ENCODE results near the gene CRYBA1.
"Not testable (repeated sequence)": the region's sequence is repeated elsewhere in the genome, so short reads cannot be mapped to it uniquely, and the experiment has no call there.

The CRYBA1 gene

DNA sequence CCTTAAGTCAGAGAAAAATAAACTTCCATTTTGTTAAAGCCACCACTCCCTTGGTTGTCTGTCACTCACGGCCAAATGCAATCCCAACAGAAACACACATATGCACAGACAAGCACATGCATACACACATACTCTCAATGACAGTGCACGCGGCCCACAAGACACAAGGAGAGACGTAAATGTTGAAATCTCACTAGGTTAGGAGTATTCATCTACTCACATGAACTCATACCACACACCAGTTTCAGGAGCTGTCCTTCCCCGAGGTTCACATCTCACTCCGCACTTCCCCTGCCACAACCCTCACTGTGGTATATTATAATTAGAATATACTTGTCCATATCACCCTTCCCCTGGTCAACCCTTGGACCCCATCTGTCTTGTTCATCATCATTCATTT is 30.5 kb upstream of the CRYBA1 start:
- no peak for TF ChIP-seq EZH2phosphoT487 (IDR thresholded peaks at IDR 0.05; ENCODE audit: low read depth)
- TF ChIP-seq, protein P1, sequence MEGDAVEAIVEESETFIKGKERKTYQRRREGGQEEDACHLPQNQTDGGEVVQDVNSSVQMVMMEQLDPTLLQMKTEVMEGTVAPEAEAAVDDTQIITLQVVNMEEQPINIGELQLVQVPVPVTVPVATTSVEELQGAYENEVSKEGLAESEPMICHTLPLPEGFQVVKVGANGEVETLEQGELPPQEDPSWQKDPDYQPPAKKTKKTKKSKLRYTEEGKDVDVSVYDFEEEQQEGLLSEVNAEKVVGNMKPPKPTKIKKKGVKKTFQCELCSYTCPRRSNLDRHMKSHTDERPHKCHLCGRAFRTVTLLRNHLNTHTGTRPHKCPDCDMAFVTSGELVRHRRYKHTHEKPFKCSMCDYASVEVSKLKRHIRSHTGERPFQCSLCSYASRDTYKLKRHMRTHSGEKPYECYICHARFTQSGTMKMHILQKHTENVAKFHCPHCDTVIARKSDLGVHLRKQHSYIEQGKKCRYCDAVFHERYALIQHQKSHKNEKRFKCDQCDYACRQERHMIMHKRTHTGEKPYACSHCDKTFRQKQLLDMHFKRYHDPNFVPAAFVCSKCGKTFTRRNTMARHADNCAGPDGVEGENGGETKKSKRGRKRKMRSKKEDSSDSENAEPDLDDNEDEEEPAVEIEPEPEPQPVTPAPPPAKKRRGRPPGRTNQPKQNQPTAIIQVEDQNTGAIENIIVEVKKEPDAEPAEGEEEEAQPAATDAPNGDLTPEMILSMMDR (IDR thresholded peaks at IDR 0.05; ENCODE audit: low read depth, low read length): no peak
- H3K4me2 ChIP-seq (ENCODE audit: low read length): no peak overlapping the region
- no peaks in the 10 kb centered on the region for H3K36me3 ChIP-seq (replicated peaks; ENCODE audit: low read depth, low read length)
- no peaks in the 10 kb centered on the region for H3K9me3 ChIP-seq (ENCODE audit: insufficient read depth, low read length)
- no peaks in the 10 kb centered on the region for H4K20me1 ChIP-seq (ENCODE audit: insufficient read depth, low read length)
- peaks cover 12% of the 10 kb centered on the region; the same call in 1 of the 2 replicates for H3K27me3 ChIP-seq (ENCODE audit: low read depth, low read length)
- no peak overlapping the region for H3K27ac ChIP-seq (ENCODE audit: low read length)
- H3K4me3 ChIP-seq (ENCODE audit: low read length): no peak overlapping the region
- no peaks in the 10 kb centered on the region for H3K79me2 ChIP-seq (ENCODE audit: low read length)
- no peak overlapping the region for H2AFZ ChIP-seq (ENCODE audit: low read depth, low read length)
- peaks cover 9% of the 10 kb centered on the region for H3K4me1 ChIP-seq (ENCODE audit: low read length)
- H3K9ac ChIP-seq (ENCODE audit: low read length): no peak overlapping the region

DNA sequence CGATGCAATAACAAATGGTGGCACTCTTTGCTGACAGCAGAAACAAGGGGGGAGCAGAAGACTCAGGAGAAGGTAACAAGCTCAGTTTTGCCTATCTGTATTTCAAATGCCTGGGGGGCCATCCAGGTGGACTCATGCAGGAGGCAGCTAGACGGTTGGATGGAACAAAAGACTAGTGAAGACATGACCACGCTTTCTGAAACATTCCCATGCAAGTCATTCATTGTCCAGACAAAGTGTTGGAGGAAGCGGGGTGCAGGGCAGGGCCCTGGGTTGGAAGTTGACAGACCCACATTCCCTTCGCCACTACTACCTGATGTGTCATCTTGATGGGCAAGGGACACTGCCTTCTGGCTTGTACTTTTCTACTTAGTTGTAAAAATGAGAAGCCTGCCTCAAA is 29.8 kb upstream of the CRYBA1 start:
- Histone ChIP-seq H3K4me3 (ENCODE audit: low read length) (no peak overlapping the region), H3K9ac (ENCODE audit: low read length) (no peak overlapping the region), H3K4me2 (ENCODE audit: low read length) (no peak overlapping the region), H3K36me3 (replicated peaks; ENCODE audit: low read depth, low read length) (no peaks in the 10 kb centered on the region), H3K9me3 (ENCODE audit: insufficient read depth, low read length) (no peaks in the 10 kb centered on the region), H4K20me1 (ENCODE audit: insufficient read depth, low read length) (no peaks in the 10 kb centered on the region), H3K27ac (ENCODE audit: low read length) (no peak overlapping the region), H3K79me2 (ENCODE audit: low read length) (no peaks in the 10 kb centered on the region), H3K27me3 (ENCODE audit: low read depth, low read length) (peaks cover 12% of the 10 kb centered on the region; the same call in 1 of the 2 replicates), H2AFZ (ENCODE audit: low read depth, low read length) (no peak overlapping the region), H3K4me1 (ENCODE audit: low read length) (peaks cover 12% of the 10 kb centered on the region)
- no peak for TF ChIP-seq EZH2phosphoT487 (IDR thresholded peaks at IDR 0.05; ENCODE audit: low read depth)
- TF ChIP-seq, protein P1 (IDR thresholded peaks at IDR 0.05; ENCODE audit: low read depth, low read length): no peak

DNA sequence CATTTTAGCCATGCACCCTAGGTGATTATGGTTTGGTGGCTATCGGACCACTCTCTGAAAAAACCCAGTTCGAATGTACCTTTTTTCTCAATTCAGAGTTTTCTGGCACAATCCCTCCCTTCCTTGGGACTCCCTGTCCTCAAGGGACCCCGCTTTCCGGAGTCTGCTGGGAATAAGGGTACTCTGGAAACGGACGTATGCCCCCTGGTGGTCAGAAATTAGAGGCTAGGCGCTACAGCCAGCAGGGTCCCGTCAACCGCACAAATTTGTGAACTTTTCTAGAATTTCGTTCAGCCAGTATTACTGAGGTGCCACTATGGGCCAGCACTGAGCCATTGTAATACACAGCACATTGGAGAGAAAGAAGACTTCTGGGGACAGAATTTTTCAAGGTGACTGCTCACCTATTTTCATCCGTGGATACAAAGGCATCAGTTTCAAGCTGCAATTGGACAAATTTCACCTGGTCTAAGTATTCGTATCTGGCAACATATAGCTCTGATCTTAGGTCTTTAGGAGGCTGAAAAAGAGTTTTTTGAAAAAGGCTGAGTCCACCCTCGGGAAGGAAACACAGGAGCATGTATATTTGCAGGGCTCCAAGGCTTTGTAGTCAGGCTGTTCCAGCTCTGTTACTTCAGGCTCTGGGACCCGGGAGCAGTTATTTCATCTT is 27.1 kb upstream of the CRYBA1 start:
- peaks cover 22% of the 10 kb centered on the region for H3K4me1 ChIP-seq (ENCODE audit: low read length)
- peak overlapping the region; percentile 69 for H3K4me3 ChIP-seq (ENCODE audit: low read length)
- TF ChIP-seq EZH2phosphoT487 (IDR thresholded peaks at IDR 0.05; ENCODE audit: low read depth): no peak
- TF ChIP-seq, protein P1 (IDR thresholded peaks at IDR 0.05; ENCODE audit: low read depth, low read length): peak; percentile 100
- peak overlapping the region; percentile 93 for H3K4me2 ChIP-seq (ENCODE audit: low read length)
- peak overlapping the region; percentile 42 for H3K9ac ChIP-seq (ENCODE audit: low read length)
- H2AFZ ChIP-seq (ENCODE audit: low read depth, low read length): peak overlapping the region; percentile 90; the same call in 1 of the 2 replicates
- H3K9me3 ChIP-seq (ENCODE audit: insufficient read depth, low read length): no peaks in the 10 kb centered on the region
- no peaks in the 10 kb centered on the region for H4K20me1 ChIP-seq (ENCODE audit: insufficient read depth, low read length)
- H3K79me2 ChIP-seq (ENCODE audit: low read length): no peaks in the 10 kb centered on the region
- H3K27me3 ChIP-seq (ENCODE audit: low read depth, low read length): peaks cover 12% of the 10 kb centered on the region; the same call in 1 of the 2 replicates
- no peak overlapping the region for H3K27ac ChIP-seq (ENCODE audit: low read length)
- H3K36me3 ChIP-seq (replicated peaks; ENCODE audit: low read depth, low read length): no peaks in the 10 kb centered on the region

DNA sequence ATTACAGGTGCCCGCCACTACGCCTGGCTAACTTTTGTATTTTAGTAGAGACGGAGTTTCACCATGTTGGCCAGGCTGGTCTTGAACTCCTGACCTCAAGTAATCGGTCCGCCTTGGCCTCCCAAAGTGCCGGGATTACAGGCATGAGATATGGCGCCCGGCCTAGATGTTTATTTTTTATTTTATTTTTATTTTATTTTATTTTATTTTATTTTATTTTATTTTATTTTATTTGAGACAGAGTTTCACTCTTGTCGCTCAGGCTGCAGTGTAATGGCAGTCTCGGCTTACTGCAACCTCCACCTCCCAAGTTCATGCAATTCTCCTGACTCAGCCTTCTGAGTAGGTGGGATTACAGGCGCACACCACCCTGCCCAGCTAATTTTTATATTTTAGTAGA is 25.3 kb upstream of the CRYBA1 start:
- not testable (repeated sequence) for H2AFZ ChIP-seq (ENCODE audit: low read depth, low read length); H3K9me3 ChIP-seq (ENCODE audit: insufficient read depth, low read length); H4K20me1 ChIP-seq (ENCODE audit: insufficient read depth, low read length); H3K27ac ChIP-seq (ENCODE audit: low read length); H3K4me2 ChIP-seq (ENCODE audit: low read length); H3K27me3 ChIP-seq (ENCODE audit: low read depth, low read length); H3K79me2 ChIP-seq (ENCODE audit: low read length); H3K36me3 ChIP-seq (replicated peaks; ENCODE audit: low read depth, low read length); H3K9ac ChIP-seq (ENCODE audit: low read length); H3K4me3 ChIP-seq (ENCODE audit: low read length)
- H3K4me1 ChIP-seq (ENCODE audit: low read length): peaks cover 33% of the 10 kb centered on the region

Data from OCI-LY3 (cell line).